K562 (cell line): ENCODE measurements around the gene INPP5D. TPM values are rescaled to one million over a fixed set of nuclear protein-coding genes. Genes with fewer than 3 reads are reported as not detected.

Source experiments
- ATAC-seq: fragments of 200-7000 bp; cut with Tn5 transposase; 3 replicates; pipeline ENCODE4 v1.9.1; 2020; ENCODE audit warnings: moderate library complexity
- BruUV-seq: library from RNA; stranded (reverse); fragments of 400-500 nt; replicated peaks from 2 replicates; lab custom pipeline; 2021; lab: Mats Ljungman, UMichigan
- CTCF ChIA-PET: fragments of 300-600 bp; formaldehyde crosslinking; extraction: SDS; loops from one replicate; lab custom pipeline; 2021; ENCODE audit warnings: low intra/inter-chr PET ratio; lab: Yijun Ruan, JAX
- POLR2A ChIA-PET: fragments of 300-600, 350-650 bp; sonication (Branson Sonifier 250); formaldehyde crosslinking; extraction: SDS; loops from one replicate; lab custom pipeline; 2021; ENCODE audit warnings: antibody characterized with exemption, inconsistent platforms; lab: Yijun Ruan, JAX
- DNase-seq, 4 experiments: peaks; one replicate each; pipeline versions ENCODE4 v3.0.0 to v3.0.0-alpha.2; 2011 to 2018; ENCODE audit warnings: low spot score in 3 of 4, mixed read lengths in 3 of 4; ENCODE audit errors: extremely low read depth in 1 of 4
- FAIRE-seq: peaks from 2 replicates; lab custom pipeline; 2011; peaks lifted over from hg19 to GRCh38; lab: Jason Lieb, UNC
- H2AFZ ChIP-seq: 2 replicates; pipeline ENCODE4 v1.6.0; 2011; ENCODE audit warnings: low read depth, low read length, control low read depth, inconsistent platforms
- H3K27ac ChIP-seq: fragments of 200-600 bp; 3 replicates; pipeline ENCODE4 v1.8.0; 2011; ENCODE audit warnings: low read depth, mild to moderate bottlenecking, control low read depth, inconsistent platforms, low read length, moderate library complexity, mixed read lengths; ENCODE audit errors: extremely low read depth
- H3K27me3 ChIP-seq, 2 experiments: fragments of 300-600 bp in 1 of 2; 2 replicates in 1 of 2; 3 replicates in 1 of 2; pipeline versions ENCODE4 v1.6.0 to v1.8.0; 2011; ENCODE audit warnings: inconsistent platforms in 2 of 2, low read length in 2 of 2, mild to moderate bottlenecking in 1 of 2, mixed read lengths in 1 of 2, moderate library complexity in 1 of 2; ENCODE audit not compliant: control insufficient read depth in 2 of 2, insufficient read depth in 2 of 2
- H3K36me3 ChIP-seq: fragments of 300-600 bp; 3 replicates; pipeline ENCODE4 v1.8.0; 2011; ENCODE audit warnings: mild to moderate bottlenecking, low read length, inconsistent platforms; ENCODE audit not compliant: control insufficient read depth, insufficient read depth
- H3K4me1 ChIP-seq, 2 experiments: fragments of 200-600 bp in 1 of 2; replicated peaks in 1 of 2; 2 replicates in 1 of 2; 3 replicates in 1 of 2; pipeline versions ENCODE4 v1.5.1 to v1.8.0; 2011; ENCODE audit warnings: inconsistent platforms in 2 of 2, low read length in 2 of 2, mild to moderate bottlenecking in 1 of 2, mixed read lengths in 1 of 2, moderate library complexity in 1 of 2; ENCODE audit not compliant: control insufficient read depth in 2 of 2, insufficient read depth in 2 of 2
- H3K4me2 ChIP-seq: 2 replicates; pipeline ENCODE4 v1.6.1; 2011; ENCODE audit warnings: low read length, control low read depth, inconsistent platforms, mixed read lengths; ENCODE audit not compliant: insufficient read depth
- H3K4me3 ChIP-seq: fragments of 200-600 bp; sonication (generic), shearing (Covaris generic); 2 replicates; pipeline ENCODE4 v1.5.1; 2016; ENCODE audit warnings: control low read depth, inconsistent platforms
- H3K79me2 ChIP-seq: fragments of 200-600 bp; 3 replicates; pipeline ENCODE4 v1.8.0; 2011; ENCODE audit warnings: low read length, inconsistent platforms; ENCODE audit not compliant: control insufficient read depth, insufficient read depth
- H3K9ac ChIP-seq, 2 experiments: 2 replicates each; pipeline versions ENCODE4 v1.6.0 to v1.6.1; 2011; ENCODE audit warnings: low read depth in 2 of 2, low read length in 2 of 2, control low read depth in 1 of 2, inconsistent platforms in 1 of 2, mild to moderate bottlenecking in 1 of 2, mixed read lengths in 1 of 2; ENCODE audit not compliant: insufficient read depth in 1 of 2
- H3K9me1 ChIP-seq: one replicate; pipeline ENCODE4 v1.6.0; 2011; ENCODE audit warnings: inconsistent platforms, mild to moderate bottlenecking, low read length, moderate library complexity; ENCODE audit not compliant: control insufficient read depth, insufficient read depth
- H3K9me3 ChIP-seq: replicated peaks from 2 replicates; pipeline ENCODE4 v1.5.1; 2011; ENCODE audit warnings: low read depth, low read length, inconsistent platforms; ENCODE audit not compliant: control insufficient read depth, insufficient read depth
- H4K20me1 ChIP-seq: replicated peaks from 2 replicates; pipeline ENCODE4 v1.6.1; 2011; ENCODE audit warnings: low read length, inconsistent platforms, mixed read lengths; ENCODE audit not compliant: control insufficient read depth, insufficient read depth
- PURB ChIP-seq: sonication (generic); formaldehyde crosslinking; IDR thresholded peaks from 2 replicates; pipeline ENCODE4 v1.9.0; 2021; ENCODE audit warnings: low read depth, mild to moderate bottlenecking, missing genetic modification reagents
- SPI1 ChIP-seq: IDR thresholded peaks from 2 replicates; pipeline ENCODE4 v1.6.1; 2011; ENCODE audit warnings: low read depth, low read length, control low read depth, borderline replicate concordance
- XRCC3 ChIP-seq: fragments of 450-650 bp; IDR thresholded peaks from 2 replicates; pipeline ENCODE4 v1.6.1; 2017; ENCODE audit warnings: mild to moderate bottlenecking, moderate library complexity
- ZNF785 ChIP-seq: fragments of 250-450 bp; sonication (Bioruptor Pico); IDR thresholded peaks from 2 replicates; pipeline ENCODE4 v1.4.0; 2020; ENCODE audit warnings: mild to moderate bottlenecking
- WGBS: fragments of 100-300 bp; shearing (Covaris generic); methylation state at CpG from one replicate; pipeline ENCODE4 v1.1.6; 2016; ENCODE audit warnings: low coverage, mixed read lengths; ENCODE audit not compliant: insufficient coverage; ENCODE audit errors: missing lambda C conversion rate; 5-methylcytosine and 5-hydroxymethylcytosine counted together
- in situ Hi-C: fragments of 300-500 bp; cut with MboI; formaldehyde crosslinking; loops from 4 replicates; pipeline ENCODE4 v1.15.0; 2018; ENCODE audit warnings: inconsistent platforms, mixed read lengths
- intact Hi-C: fragments of 100-400 bp; cut with micrococcal nuclease; formaldehyde crosslinking; loops from 2 replicates; pipeline ENCODE4 v1.14.2; 2022
- polyA plus RNA-seq, 8 experiments: library from polyadenylated mRNA; depleted of rRNA in 4 of 8; stranded (reverse) in 5 of 8; unstranded in 3 of 8; fragments of >200 nt; fragmentation: Nextera tagmentation in 2 of 8; fragmentation: Illumina TruSeq in 1 of 8; extraction: Ambion mirVana in 2 of 8; extraction: Trizol in 1 of 8; gene quantifications; 2 replicates each; pipeline versions ENCODE4 v1.2.1 to v1.2.3, GENCODE V29; 2011 to 2014; ENCODE audit warnings: inconsistent platforms in 1 of 8, missing spikeins in 1 of 8
- total RNA-seq, 7 experiments: library from RNA; depleted of rRNA in 6 of 7; stranded (reverse); fragments of >200 nt in 6 of 7; fragmentation: Illumina TruSeq in 2 of 7; extraction: Trizol in 2 of 7; gene quantifications; 2 replicates each; pipeline versions ENCODE4 v1.2.1 to v1.2.3, GENCODE V29; 2011 to 2021; ENCODE audit warnings: low replicate concordance in 1 of 7
- TF ChIP-seq, protein P1 (sequence below): sonication (generic); formaldehyde crosslinking; IDR thresholded peaks from 2 replicates; pipeline ENCODE4 v1.8.1; 2023; ENCODE audit warnings: mild to moderate bottlenecking, missing genetic modification reagents

The INPP5D gene
- total and polyA plus RNA-seq, 9 of the 15 experiments (the other 6 are each of a cell fraction or from before 2014, with no cell fraction given): 0.55 to 6.2 (median 2.2) TPM

DNA sequence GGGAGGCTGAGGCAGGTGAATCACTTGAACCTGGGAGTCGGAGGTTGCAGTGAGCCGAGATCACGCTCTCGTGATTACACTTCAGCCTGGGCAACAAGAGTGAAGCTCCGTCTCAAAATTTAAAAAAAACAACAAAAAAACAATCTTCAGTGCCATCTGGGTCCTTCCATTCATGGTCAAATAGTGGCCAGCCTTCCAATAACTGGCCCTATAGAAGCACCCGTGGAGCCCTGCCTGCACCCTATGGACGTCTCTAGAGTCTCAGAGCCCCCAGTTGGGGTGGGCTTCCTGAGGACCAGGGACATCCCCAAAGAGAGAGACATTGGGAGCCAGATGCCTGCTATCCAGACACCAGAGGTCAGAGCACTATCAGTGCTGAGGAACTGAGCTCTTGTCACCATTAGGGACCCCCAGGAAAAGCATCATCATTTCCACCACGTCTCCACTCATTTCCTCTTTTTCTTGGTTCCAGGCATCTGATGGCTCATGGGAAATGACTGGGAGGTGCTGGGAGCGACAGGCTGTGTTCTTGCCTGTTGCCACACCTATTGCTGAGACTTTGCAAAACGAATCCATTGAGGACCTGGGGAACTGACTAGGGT is 18.3 kb upstream of the INPP5D start:
- in situ Hi-C loops: no loop called here
- DNase-seq: no peak
- ATAC-seq: no peak
- ChIA-PET POLR2A (interaction anchor here (0.6 to 0.7 kb wide), 2 partner anchors 9 to 62 kb away, joined by 3 to 4 read pairs; no protein-coding TSS in a partner anchor), CTCF (no interaction called here)
- H3K9me1 ChIP-seq: no peaks in the 10 kb centered on the region
- TF ChIP-seq ZNF785: no peak
- no peak for TF ChIP-seq XRCC3
- peak; percentile 73 for TF ChIP-seq SPI1
- TF ChIP-seq, protein P1, sequence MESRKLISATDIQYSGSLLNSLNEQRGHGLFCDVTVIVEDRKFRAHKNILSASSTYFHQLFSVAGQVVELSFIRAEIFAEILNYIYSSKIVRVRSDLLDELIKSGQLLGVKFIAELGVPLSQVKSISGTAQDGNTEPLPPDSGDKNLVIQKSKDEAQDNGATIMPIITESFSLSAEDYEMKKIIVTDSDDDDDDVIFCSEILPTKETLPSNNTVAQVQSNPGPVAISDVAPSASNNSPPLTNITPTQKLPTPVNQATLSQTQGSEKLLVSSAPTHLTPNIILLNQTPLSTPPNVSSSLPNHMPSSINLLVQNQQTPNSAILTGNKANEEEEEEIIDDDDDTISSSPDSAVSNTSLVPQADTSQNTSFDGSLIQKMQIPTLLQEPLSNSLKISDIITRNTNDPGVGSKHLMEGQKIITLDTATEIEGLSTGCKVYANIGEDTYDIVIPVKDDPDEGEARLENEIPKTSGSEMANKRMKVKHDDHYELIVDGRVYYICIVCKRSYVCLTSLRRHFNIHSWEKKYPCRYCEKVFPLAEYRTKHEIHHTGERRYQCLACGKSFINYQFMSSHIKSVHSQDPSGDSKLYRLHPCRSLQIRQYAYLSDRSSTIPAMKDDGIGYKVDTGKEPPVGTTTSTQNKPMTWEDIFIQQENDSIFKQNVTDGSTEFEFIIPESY: no peak
- TF ChIP-seq PURB (CRISPR knock-in tag): no peak
- no peak overlapping the region for H3K9ac ChIP-seq
- intact Hi-C loops: loop anchor here (10.0 kb wide), 1 partner anchor 213 kb away; the partner anchor contains the start of gene ATG16L1
- H3K27ac ChIP-seq: no peak overlapping the region
- H2AFZ ChIP-seq: no peak overlapping the region
- H3K4me3 ChIP-seq: no peak overlapping the region
- no peaks in the 10 kb centered on the region for H4K20me1 ChIP-seq
- no peak for FAIRE-seq
- no peaks in the 10 kb centered on the region for H3K9me3 ChIP-seq
- no peak overlapping the region for H3K4me2 ChIP-seq
- no peaks in the 10 kb centered on the region for H3K79me2 ChIP-seq
- H3K27me3 ChIP-seq: peaks cover 0 to 49% of the 10 kb centered on the region in 2 experiments; a peak in 3 of 5 replicates
- H3K4me1 ChIP-seq: no peaks in the 10 kb centered on the region; a peak in 1 of 5 replicates
- 11% methylated on average over 8 of the region's 10 CpGs for WGBS
- no peaks in the 10 kb centered on the region for H3K36me3 ChIP-seq
- no TSS peak for BruUV-seq
